ENCODE measurements around the gene PSMB8.

DNA sequence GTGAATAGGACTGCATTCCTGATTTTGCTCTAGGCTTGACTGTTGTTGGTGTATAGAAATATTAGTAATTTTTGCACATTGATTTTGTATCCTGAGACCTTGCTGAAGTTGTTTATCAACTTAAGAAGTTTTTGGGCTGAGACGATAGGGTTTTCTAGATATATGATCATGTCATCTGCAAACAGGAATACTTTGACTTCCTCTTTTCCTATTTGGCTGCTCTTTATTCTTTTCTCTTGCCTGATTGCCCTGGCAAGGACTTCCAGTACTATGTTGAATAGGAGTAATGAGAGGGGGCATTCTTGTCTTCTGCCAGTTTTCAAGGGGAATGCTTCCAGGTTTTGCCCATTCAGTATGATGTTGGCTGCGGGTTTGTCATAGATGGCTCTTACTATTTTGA, 40.4 kb downstream of the PSMB8 start:
- no peak for TF ChIP-seq SUZ12 (IDR thresholded peaks at IDR 0.05)
- TF ChIP-seq, protein P1, sequence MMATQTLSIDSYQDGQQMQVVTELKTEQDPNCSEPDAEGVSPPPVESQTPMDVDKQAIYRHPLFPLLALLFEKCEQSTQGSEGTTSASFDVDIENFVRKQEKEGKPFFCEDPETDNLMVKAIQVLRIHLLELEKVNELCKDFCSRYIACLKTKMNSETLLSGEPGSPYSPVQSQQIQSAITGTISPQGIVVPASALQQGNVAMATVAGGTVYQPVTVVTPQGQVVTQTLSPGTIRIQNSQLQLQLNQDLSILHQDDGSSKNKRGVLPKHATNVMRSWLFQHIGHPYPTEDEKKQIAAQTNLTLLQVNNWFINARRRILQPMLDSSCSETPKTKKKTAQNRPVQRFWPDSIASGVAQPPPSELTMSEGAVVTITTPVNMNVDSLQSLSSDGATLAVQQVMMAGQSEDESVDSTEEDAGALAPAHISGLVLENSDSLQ (IDR thresholded peaks at IDR 0.05) = no peak
- TF ChIP-seq CTBP1 (IDR thresholded peaks at IDR 0.05; ENCODE audit: borderline replicate concordance) = no peak
- TF ChIP-seq FOXK2 (IDR thresholded peaks at IDR 0.05) = no peak
